Measurements from ENCODE around the gene DGKD. TPM values are rescaled to one million over a fixed set of nuclear protein-coding genes. Genes with fewer than 3 reads are reported as not detected.

The DGKD gene
- total and polyA plus RNA-seq, 9 of the 15 experiments (the other 6 are each of a cell fraction or from before 2014, with no cell fraction given), result 0.52 to 29.5 (median 10.6) TPM

DNA sequence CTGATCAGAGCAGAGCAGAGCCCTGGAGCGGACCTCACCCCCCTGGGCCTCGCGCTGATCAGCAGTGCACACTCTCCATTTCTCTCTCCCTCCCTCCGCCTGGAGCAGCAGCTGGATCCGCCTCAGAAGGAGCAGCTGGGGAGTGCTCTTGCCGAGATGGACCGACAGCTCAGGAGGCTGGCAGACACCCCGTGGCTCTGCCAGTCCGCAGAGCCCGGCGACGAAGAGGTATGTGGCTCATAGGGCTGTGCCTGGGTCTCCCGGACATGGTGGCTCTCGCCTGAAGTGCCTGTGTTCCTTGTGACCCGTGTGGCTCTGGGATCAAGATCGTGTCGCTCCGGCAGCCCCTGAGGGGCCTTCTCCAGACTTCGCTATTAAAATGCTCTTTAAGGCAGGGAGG lies 109.8 kb downstream of the DGKD start:
- WGBS (ENCODE audit: insufficient coverage, low coverage, missing lambda C conversion rate), result 89% methylated on average over 15 of the region's 19 CpGs
- ChIA-PET POLR2A (no interaction called here), CTCF (ENCODE audit: low intra/inter-chr PET ratio) (no interaction called here)
- Histone ChIP-seq H2AFZ (ENCODE audit: low read depth, low read length) (no peak overlapping the region), H3K9me3 (replicated peaks; ENCODE audit: control insufficient read depth, insufficient read depth, low read depth, low read length) (no peaks in the 10 kb centered on the region), H3K4me2 (ENCODE audit: insufficient read depth, low read length) (no peak overlapping the region), H4K20me1 (replicated peaks; ENCODE audit: control insufficient read depth, insufficient read depth, low read length) (no peaks in the 10 kb centered on the region), H3K27me3 (ENCODE audit: control insufficient read depth in 2 of 2, insufficient read depth in 2 of 2, low read length in 2 of 2) (no peaks in the 10 kb centered on the region), H3K4me3 (no peak overlapping the region), H3K9ac (ENCODE audit: insufficient read depth in 1 of 2, low read depth in 2 of 2, low read length in 2 of 2) (no peak overlapping the region), H3K27ac (ENCODE audit: extremely low read depth, low read depth, low read length) (no peak overlapping the region), H3K4me1 (replicated peaks in 1 of 2; ENCODE audit: control insufficient read depth in 2 of 2, insufficient read depth in 2 of 2, low read length in 2 of 2) (peaks cover 0 to 8% of the 10 kb centered on the region in 2 experiments; a peak in 2 of 5 replicates), H3K9me1 (ENCODE audit: control insufficient read depth, insufficient read depth, low read length) (no peaks in the 10 kb centered on the region), H3K79me2 (ENCODE audit: control insufficient read depth, insufficient read depth, low read length) (no peaks in the 10 kb centered on the region), H3K36me3 (ENCODE audit: control insufficient read depth, insufficient read depth, low read length) (peaks cover 38% of the 10 kb centered on the region; the same call in 2 of the 3 replicates)
- FAIRE-seq, result no peak
- ATAC-seq, result no peak
- TF ChIP-seq JUN (IDR thresholded peaks at IDR 0.05; ENCODE audit: borderline replicate concordance, low read depth, low read length), result no peak
- TF ChIP-seq JUN (CRISPR knock-in tag; IDR thresholded peaks at IDR 0.05; ENCODE audit: borderline replicate concordance), result no peak
- TF ChIP-seq ATF7 (IDR thresholded peaks at IDR 0.05), result no peak
- TF ChIP-seq, protein P1, sequence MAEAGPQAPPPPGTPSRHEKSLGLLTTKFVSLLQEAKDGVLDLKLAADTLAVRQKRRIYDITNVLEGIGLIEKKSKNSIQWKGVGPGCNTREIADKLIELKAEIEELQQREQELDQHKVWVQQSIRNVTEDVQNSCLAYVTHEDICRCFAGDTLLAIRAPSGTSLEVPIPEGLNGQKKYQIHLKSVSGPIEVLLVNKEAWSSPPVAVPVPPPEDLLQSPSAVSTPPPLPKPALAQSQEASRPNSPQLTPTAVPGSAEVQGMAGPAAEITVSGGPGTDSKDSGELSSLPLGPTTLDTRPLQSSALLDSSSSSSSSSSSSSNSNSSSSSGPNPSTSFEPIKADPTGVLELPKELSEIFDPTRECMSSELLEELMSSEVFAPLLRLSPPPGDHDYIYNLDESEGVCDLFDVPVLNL (CRISPR knock-in tag; IDR thresholded peaks at IDR 0.05; ENCODE audit: low read depth), result no peak
- TF ChIP-seq, protein P2, sequence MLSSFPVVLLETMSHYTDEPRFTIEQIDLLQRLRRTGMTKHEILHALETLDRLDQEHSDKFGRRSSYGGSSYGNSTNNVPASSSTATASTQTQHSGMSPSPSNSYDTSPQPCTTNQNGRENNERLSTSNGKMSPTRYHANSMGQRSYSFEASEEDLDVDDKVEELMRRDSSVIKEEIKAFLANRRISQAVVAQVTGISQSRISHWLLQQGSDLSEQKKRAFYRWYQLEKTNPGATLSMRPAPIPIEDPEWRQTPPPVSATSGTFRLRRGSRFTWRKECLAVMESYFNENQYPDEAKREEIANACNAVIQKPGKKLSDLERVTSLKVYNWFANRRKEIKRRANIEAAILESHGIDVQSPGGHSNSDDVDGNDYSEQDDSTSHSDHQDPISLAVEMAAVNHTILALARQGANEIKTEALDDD (IDR thresholded peaks at IDR 0.05), result no peak
- no peak for TF ChIP-seq SRSF7 (optimal IDR thresholded peaks at IDR 0.05; ENCODE audit: low read depth, low read length)
- TF ChIP-seq IRF2 (CRISPR knock-in tag; IDR thresholded peaks at IDR 0.05), result no peak
- TF ChIP-seq, protein P3, sequence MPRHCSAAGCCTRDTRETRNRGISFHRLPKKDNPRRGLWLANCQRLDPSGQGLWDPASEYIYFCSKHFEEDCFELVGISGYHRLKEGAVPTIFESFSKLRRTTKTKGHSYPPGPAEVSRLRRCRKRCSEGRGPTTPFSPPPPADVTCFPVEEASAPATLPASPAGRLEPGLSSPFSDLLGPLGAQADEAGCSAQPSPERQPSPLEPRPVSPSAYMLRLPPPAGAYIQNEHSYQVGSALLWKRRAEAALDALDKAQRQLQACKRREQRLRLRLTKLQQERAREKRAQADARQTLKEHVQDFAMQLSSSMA (CRISPR knock-in tag; IDR thresholded peaks at IDR 0.05), result no peak
- no peak for TF ChIP-seq SP1 (CRISPR knock-in tag; IDR thresholded peaks at IDR 0.05)
- no peak for DNase-seq (ENCODE audit: extremely low read depth in 1 of 4, low spot score in 3 of 4)
- intact Hi-C loops (cut with micrococcal nuclease) (no loop called here), in situ Hi-C loops (cut with MboI) (no loop called here)
- no TSS peak for BruUV-seq (replicated peaks)
